GM21619 (cell line): ENCODE data around the gene DYNC1H1.
"Not testable (repeated sequence)": the region's sequence is repeated elsewhere in the genome, so short reads cannot be mapped to it uniquely, and the experiment has no call there.

ENCODE experiments used
- ATAC-seq: cut with Tn5 transposase; IDR thresholded peaks from one replicate; pipeline ENCODE4 v1.9.1; 2021; ENCODE audit not compliant: unreplicated experiment

Gene DYNC1H1

DNA sequence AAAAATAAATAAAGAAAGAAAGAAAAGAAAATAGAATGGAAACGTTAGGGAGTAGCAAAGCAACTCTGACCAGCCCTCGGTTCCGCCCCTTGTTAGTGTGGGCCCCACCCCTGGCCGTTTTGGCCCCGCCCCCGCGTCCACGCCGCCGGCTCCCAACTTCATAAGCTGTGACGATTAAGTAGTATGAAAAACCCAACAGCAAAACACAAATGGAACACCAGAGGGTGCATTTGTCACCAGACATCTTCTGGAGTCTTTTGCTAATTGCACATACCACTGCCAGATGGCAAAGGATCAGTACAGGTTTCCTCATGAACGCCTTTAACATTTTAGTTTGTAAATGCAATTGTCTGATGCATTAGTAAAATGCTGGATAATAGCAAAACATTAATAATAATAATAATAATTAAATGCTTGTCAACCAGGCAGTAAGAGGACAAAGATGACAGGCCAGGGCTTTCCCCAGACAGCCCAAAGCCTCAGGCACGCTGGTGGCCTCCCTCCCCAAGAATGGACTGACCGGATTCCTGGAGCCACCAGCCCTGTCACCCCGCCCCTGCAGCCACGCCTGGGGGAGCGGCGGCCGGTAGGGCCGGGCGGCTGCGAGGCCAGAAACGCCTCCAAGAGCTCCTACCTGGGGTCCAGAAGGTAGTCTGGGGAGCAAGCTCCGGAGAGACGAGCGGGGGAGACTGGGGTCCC, 98.9 kb downstream of the DYNC1H1 start:
- ATAC-seq = peak; percentile 66

DNA sequence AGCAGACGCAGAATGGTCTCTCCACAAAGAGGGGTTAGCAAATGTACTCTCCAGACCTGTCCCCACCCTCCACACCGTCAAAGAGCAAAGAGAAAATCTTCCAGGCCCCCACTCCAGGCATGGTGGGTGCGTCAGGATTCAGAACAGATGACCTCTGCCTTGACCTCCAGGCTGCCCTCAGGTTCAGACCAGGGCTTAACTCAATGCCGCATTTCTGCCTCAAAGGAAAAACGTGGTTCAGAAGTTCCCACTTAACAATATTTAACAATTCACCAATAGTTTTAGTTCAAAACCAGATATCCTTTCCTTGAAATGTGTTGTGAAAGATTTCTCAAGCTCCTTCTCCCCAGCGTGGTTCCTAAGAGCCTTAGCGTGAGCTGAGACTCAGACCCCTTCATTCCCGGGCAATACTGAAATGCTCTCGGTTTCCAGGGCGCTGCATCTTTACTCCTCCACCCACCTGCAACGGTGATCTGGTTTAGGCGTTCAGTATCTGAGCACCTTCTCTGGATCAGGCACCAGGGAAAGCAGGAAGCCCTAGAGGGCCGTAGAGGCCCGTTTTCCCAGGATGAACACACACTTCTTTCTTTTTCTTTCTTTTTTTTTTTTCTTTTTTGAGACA, 99.5 kb downstream of the DYNC1H1 start:
- no peak for ATAC-seq

DNA sequence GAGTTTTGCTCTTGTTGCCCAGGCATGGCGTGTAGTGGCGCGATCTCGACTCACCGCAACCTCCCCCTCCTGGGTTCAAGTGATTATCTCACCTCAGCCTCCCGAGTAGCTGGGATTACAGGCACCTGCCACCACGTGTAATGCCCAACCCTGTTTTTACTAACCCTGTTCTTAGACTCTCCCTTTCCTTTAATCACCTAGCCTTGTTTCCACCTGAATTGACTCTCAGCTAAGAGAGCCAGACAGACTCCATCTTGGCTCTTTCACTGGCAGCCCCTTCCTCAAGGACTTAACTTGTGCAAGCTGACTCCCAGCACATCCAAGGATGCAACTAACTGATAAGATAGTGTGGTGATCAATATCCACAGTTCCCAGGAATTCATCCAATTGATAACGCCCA, 100.2 kb downstream of the DYNC1H1 start:
- not testable (repeated sequence) for ATAC-seq

DNA sequence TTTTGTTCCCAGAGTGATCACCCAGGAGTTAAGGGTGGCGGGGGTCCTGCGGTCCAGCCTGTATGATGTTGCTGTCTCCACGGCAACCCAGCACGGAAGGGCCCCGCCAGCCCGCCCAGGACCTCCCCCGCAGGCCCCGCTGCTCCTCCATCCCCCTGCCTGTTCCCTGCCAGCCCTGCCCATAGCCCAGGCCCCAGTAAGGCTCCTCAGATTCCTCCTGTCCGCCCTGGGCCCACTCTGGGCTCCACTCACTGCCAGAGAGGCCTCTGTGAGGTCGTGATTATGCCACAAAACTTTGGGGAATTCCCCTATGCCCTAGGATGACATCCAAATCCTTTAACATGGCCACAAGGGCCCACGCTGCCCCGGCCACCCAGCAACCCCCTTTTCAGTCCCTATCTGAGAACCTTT, 101.7 kb downstream of the DYNC1H1 start:
- no peak for ATAC-seq

DNA sequence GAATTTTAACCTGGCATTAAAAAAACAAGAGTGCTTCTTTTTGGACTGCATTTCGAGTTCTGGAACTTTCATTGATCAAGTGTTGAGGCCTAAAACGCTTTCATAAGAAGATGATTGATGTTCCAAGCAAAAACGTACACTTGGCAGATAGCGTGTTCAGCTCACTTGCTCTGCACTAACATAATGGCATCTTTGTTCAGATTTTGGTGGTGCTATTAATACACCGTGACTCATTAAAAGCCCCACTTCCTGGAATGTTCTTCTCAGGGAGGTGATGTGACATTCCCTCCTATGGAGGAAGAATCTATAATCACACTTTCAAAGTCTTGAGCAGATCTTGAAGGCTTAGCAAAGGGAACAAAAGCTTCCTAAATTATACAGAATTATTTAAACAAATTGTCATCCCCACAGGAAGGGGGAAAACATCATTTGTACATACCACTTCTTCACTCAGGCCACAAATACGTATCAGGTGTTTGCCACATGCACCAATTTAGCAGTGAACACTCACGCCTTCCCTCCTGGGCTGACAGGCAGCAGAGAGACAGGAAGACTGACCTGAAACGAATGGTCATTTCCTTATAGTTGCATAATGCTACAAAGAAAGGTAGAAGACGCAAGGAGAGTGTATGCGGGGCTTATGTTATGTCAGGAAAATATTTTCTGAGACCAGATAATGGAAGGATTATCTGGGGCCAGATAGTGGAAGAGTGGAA, 107.1 kb downstream of the DYNC1H1 start:
- ATAC-seq = no peak

DNA sequence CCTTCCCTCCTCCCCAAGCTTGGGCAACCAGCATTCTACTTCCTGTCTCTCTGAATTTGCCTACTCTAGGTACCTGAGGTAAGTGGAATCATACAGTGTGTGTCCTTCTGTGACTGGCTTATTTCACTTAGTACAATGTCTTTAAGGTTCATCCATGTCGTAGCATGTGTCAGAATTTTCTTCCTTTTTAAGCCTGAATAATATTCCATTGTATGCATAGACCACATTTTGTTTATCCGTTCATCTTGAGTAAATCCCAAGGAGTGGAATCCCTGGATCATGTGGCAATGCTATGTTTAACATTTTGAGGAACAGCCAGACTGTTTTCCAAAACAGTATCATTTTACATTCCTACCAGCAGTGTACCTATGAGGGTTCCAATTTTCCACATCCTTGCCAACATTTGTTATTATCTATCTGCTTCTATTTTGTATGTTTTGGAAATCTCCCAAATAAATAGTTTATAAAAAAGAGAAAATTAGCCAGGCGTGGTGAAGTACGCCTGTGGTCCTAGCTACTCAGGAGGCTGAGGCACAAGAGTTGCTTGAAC, 110.1 kb downstream of the DYNC1H1 start:
- ATAC-seq = no peak

DNA sequence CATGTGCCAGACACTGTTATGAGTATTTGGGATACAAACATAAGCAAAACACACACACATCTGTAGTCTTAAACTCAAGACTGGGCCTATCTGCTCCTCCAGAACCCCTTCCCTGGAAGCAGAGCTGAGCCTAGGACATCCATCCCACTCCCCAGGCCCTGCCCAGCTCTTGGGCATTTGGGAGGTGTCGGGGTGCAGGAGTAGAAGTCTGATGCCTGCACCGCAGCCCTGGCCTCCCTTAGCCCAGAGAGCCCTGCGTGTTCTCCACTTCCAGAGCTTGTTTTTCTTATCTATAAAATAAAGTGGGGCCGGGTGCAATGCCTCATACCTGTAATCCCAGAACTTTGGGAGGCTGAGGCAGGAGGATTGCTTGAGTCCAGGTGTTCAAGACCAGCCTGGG, 110.8 kb downstream of the DYNC1H1 start:
- no peak for ATAC-seq

DNA sequence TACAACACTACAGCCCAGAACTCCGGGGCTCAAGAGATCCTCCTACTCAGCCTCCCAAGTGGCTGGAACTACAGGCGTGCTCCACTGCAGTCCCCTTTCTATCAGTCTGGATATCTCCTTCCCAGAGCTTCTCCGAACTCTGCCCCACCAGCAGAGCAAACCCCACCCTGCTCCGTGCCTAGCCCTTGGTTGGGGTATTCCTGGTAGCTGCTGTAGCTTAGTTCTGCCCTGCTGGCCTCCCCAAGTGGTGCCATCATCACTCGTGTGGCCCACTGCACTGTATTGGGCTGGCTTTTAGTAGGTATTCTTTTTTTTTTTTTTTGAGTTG, 113.0 kb downstream of the DYNC1H1 start:
- no peak for ATAC-seq

DNA sequence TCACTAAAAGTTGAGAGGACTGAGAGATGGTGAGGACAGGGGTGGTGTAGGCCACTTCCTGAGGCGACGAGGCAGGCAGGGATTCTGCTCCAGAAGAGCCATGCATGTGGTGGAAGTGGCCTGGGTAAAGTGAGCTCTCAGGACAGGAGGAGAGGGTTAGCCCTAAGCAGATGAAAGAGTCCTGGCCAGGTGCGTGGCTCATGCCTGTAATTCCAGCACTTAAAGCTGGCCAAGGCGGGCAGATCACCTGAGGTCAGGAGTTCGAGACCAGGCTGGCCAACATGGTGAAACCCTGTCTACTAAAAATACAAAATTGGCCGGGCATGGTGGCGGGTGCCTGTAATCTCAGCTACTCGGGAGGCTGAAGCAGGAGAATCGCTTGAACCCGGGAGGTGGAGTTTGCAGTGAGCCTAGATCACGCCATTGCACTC, 114.0 kb downstream of the DYNC1H1 start:
- ATAC-seq = not testable (repeated sequence)

DNA sequence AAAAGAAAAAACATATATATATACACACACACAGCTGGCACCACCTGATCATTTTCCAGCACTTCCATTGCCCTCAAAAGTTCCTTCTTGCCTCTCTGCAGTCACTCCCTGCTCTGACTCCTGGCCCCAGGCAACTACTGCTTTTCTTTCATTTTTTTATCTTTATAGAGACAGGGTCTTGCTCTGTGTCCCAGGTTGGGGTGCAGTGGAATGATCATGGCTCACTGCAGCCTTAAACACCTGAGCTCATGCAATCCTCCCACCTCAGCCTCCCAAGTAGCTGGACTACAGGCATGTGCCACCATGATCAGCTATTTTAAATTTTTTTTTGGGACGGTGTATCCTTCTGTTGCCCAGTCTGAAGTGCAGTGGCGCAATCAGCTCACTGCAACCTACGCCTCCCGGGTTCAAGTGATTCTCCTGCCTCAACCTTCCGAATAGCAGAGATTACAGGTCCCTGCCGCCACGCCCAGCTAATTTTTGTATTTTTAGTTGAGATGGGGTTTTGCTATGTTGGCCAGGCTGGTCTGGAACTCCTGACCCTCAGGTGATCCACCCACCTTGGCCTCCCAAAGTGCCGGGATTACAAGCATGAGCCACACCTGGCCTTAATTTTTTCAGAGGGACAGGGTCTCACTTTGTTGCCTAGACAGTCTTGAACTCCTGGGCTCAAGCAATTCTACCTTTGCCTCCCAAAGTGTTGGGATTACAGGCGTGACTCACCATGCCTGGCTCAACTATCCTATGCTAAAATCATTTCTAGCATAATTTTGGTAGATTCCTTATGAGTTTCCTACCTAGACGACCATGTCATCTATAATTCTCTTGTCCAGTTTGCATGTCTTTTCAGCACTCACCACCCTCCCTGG, 114.7 kb downstream of the DYNC1H1 start:
- ATAC-seq = no peak

DNA sequence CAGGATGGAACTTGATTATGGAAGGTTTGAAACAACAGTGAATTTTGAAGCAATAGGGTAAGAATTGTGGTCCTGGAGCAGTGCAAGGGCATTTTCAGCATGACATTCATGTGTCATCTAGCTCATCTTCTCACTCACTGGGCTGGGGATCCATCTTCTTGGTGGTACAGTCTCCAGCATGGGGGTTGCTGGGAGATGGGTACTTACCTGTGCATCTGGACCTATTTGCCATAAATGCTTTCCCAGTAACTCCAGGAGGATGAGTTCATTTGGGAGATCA, 115.3 kb downstream of the DYNC1H1 start:
- no peak for ATAC-seq

DNA sequence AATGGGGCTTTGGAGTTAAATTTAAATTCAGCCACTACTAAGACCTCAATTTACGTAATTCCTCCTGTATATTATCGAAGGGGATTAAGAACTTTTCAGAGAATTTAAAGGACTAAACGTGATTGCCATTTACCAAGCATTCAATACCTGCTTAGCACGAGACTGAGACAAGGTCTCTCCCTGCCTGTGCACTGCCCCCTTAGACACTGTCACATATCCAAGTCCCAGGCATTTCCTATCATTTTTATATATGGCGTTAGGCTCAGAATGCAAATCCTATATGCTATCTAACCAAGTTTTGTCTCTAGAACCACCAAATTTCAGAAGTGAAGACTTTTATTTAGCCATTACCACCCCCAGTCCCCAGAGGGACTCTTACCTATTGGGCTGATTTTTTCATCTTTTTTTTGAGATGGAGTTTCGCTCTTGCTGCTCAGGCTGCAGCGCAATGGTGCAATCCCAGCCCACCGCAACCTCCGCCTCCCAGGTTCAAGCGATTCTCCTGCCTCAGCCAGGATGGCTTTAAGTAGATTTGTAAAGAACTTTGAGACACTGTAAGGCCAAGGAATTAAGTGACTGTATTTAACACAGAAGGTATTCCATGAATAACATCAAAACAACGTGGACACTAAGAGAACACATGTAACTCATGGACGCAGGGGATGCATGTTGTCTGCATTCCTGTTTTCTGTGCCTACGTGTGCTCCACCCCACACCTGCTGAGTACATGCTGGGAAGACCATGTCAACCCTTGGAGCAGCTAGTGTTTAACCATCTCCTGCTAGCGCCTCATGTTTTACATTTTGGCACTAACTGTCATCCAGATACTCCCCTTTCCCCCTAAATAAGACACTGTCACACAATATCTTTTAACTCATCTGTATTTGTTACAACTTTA, 116.1 kb downstream of the DYNC1H1 start:
- no peak for ATAC-seq

DNA sequence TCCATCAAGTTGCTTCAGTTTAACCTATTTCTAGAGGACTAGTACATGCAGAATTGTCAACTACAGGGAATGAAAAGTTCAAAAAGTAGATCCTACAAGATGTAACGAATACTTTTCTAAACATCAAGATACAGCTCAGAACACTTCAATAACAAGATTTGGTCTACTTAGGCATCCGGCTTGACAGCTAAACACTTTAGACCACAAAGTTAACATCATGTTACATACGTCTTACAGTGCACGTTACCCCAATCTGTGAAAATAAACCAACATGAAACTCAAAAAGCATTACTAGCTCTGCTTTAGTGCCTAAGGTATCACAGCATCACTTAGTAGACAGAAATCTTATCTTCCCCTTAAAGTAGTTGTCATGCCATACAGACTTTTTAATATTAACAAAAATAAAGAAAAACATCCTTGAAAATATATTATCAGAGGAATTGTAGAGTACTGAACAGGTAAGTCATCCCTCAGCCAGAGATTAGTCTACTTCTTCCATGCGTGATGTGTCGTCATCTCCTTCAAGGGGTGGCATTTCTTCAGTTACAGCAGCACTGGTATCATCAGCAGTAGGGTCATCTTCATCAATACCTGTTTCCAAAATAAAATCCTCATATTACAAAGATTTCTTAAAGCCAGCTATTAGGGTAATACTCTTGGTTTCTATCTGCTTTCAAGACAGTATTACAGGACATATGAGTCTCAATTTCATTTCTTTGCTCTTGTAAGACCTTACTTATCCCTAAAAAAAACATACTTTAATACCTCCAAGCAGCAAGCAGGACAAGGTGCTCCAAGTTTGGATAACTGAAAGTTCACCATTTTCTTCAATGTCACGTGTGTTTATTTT, 117.1 kb downstream of the DYNC1H1 start:
- no peak for ATAC-seq

DNA sequence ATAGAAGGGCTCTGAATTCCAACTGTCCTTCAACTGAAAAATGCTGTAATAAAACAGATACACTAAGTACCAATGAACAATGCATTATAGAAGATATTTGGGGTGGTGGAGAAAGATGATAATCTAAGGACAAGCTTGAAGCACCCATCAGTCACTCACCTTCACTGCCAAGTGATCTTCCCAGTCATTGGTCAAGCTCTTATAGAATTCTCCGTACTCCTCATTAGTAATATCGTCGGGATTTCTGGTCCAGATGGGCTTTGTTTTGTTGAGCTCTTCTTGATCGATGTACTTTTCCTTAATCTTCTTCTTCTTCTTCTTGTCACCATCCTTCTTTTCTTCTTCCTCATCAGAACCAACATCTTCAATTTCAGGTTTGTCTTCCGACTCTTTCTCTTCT, 120.1 kb downstream of the DYNC1H1 start:
- ATAC-seq = not testable (repeated sequence)

DNA sequence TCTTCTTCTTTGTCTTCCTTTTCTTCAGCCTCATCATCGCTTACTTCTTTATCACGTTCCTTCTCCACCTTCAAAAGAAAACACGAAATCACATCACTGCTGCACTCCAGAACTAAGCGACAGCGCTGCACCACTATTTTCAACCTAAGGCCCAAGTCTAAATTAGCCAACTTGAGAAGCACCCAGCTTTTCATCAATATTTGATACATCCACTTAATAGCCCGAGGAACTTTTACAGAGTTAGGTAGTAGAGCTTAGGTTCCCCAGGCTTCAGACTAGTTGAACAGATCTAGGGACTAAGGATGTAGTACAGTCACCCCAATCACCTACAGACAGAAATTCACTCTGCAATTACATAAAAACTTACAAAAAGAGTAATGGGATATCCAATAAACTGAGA, 120.6 kb downstream of the DYNC1H1 start:
- ATAC-seq = no peak

DNA sequence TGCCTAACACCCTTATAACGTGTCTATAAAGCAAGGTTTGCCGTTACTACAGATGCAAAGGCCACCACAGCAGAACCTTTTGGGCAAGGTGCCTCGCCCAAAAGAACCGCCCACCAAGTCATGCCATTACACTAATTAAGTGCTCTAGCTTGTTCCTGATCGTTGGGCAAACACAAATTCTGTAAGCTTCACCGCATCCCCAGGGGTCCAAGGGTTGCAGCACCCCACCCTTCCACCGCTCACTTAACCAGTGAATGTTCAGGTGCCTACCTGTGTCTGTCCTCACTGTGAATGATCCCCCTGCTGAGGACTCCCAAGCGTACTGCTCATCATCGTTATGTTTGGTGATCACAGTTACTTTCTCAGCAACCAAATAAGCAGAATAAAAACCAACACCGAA, 121.1 kb downstream of the DYNC1H1 start:
- no peak for ATAC-seq

DNA sequence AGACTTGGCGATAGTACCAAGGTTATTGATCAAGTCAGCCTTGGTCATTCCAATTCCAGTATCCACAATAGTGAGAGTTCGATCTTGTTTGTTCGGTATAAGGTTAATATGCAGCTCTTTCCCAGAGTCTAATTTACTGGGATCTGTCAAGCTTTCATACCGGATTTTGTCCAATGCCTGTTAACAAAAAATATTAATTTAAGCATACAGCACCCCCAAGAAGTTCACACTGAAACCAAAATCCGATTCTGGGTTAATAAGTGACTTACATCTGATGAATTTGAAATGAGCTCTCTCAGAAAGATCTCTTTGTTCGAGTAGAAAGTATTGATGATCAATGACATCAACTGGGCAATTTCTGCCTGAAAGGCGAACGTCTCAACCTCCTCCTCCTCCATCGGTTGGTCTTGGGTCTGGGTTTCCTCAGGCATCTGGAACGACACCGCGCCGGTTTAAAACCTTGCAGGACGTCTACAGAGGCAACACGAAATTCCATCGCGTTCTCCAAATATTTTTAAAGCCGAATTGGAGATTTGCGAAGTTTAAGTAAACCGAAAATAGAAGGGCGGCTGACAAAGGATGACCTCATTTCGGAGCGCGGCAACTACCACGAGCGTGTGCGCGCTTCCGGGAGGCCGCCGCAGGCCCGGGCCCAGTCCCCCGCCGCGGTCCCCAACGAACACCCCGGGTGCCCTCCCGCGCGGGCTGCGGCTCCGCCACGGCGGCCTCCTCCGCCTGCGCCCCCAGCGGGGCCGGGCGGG, 121.8 kb downstream of the DYNC1H1 start:
- peak; percentile 21 for ATAC-seq

DNA sequence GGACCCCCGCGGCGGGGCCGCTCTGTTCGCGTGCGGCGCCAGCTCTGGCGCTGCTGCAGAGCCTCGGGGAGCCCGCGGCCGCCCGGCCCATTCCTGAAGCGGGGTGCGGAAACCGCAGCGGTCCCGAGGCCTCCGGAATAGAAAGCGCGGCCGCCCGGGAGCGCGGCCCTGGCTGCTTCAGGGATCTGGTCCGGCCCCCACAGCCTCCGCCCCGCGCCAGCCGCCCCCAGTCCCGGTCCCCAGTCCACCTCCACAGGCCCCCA, 122.3 kb downstream of the DYNC1H1 start:
- no peak for ATAC-seq
